ENCODE data around the gene FAM200C. TPM values are rescaled to one million over a fixed set of nuclear protein-coding genes. Genes with fewer than 3 reads are reported as not detected.

Gene FAM200C
- total RNA-seq, 2 experiments from 2014 or later: 2.7 to 3.7 TPM

- Histone ChIP-seq H3K4me3 (ENCODE audit: low read depth, low read length, poor library complexity, severe bottlenecking) (no peak overlapping the region), H3K36me3 (ENCODE audit: insufficient read depth, low read length) (no peaks in the 10 kb centered on the region), H2AFZ (ENCODE audit: low read length) (no peak overlapping the region), H3K9me3 (ENCODE audit: low read length) (no peaks in the 10 kb centered on the region), H3K9me2 (ENCODE audit: insufficient read depth, low read length) (no peaks in the 10 kb centered on the region), H4K20me1 (ENCODE audit: insufficient read depth, low read length) (no peaks in the 10 kb centered on the region), H3K4me2 (ENCODE audit: low read length) (no peak overlapping the region), H3K79me2 (ENCODE audit: insufficient read depth, low read depth, low read length) (no peaks in the 10 kb centered on the region), H3K27ac (ENCODE audit: low read depth, low read length, poor library complexity, severe bottlenecking) (no peak overlapping the region), H3K4me1 (ENCODE audit: insufficient read depth, low read length, poor library complexity, severe bottlenecking) (no peaks in the 10 kb centered on the region)
- ChIA-PET CTCF (ENCODE audit: unreplicated experiment) (no interaction called here), POLR2A (interaction anchor here (0.6 kb wide), 1 partner anchor 11 kb away, joined by 4 read pairs; no protein-coding TSS in a partner anchor)
- BruUV-seq (replicated peaks): no TSS peak
- DNase-seq (ENCODE audit: low spot score): no peak
- TF ChIP-seq EZH2phosphoT487 (IDR thresholded peaks at IDR 0.05; ENCODE audit: borderline replicate concordance, low read depth, low read length): no peak
- TF ChIP-seq, protein P1, sequence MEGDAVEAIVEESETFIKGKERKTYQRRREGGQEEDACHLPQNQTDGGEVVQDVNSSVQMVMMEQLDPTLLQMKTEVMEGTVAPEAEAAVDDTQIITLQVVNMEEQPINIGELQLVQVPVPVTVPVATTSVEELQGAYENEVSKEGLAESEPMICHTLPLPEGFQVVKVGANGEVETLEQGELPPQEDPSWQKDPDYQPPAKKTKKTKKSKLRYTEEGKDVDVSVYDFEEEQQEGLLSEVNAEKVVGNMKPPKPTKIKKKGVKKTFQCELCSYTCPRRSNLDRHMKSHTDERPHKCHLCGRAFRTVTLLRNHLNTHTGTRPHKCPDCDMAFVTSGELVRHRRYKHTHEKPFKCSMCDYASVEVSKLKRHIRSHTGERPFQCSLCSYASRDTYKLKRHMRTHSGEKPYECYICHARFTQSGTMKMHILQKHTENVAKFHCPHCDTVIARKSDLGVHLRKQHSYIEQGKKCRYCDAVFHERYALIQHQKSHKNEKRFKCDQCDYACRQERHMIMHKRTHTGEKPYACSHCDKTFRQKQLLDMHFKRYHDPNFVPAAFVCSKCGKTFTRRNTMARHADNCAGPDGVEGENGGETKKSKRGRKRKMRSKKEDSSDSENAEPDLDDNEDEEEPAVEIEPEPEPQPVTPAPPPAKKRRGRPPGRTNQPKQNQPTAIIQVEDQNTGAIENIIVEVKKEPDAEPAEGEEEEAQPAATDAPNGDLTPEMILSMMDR (conservative IDR thresholded peaks at IDR 0.05; ENCODE audit: low read length): no peak
- intact Hi-C loops (cut with micrococcal nuclease; ENCODE audit: unreplicated experiment): no loop called here
Observed at GRCh38 chr5:160353379-160353778, 46.5 kb downstream of the FAM200C start.

DNA sequence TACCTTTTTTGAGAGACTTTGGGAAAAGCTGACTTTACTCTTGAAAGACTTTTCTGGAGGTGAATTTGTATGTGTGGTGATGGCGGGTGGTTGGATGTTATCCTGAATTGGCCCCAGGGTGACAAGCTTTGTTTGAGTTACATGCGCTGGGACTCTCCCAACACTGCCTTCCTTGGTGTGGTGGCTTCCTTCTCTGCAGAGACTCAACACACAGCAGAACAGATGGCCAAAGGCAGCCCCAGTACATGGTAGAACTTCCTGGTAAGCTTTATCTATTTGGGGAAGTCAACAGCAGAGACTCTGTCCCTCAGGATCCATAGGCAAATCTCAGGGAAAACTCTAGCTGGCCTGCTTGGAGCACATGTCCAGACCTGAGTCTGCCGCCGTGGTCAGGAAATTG is 47.5 kb downstream of the FAM200C start:
- BruUV-seq (replicated peaks): no TSS peak
- H3K27ac ChIP-seq (ENCODE audit: low read depth, low read length, poor library complexity, severe bottlenecking): no peak overlapping the region
- TF ChIP-seq, protein P1 (conservative IDR thresholded peaks at IDR 0.05; ENCODE audit: low read length): no peak
- TF ChIP-seq EZH2phosphoT487 (IDR thresholded peaks at IDR 0.05; ENCODE audit: borderline replicate concordance, low read depth, low read length): no peak
- no peak for DNase-seq (ENCODE audit: low spot score)
- H3K9me3 ChIP-seq (ENCODE audit: low read length): no peaks in the 10 kb centered on the region
- intact Hi-C loops (cut with micrococcal nuclease; ENCODE audit: unreplicated experiment): no loop called here
- POLR2A ChIA-PET: interaction anchor here (0.6 to 0.7 kb wide), 3 partner anchors 115 to 323 kb away, joined by 3 to 4 read pairs (median 3); no protein-coding TSS in a partner anchor
- H3K4me1 ChIP-seq (ENCODE audit: insufficient read depth, low read length, poor library complexity, severe bottlenecking): no peaks in the 10 kb centered on the region
- no peak overlapping the region for H3K4me2 ChIP-seq (ENCODE audit: low read length)
- H3K79me2 ChIP-seq (ENCODE audit: insufficient read depth, low read depth, low read length): no peaks in the 10 kb centered on the region
- no peak overlapping the region for H2AFZ ChIP-seq (ENCODE audit: low read length)
- no peaks in the 10 kb centered on the region for H3K36me3 ChIP-seq (ENCODE audit: insufficient read depth, low read length)
- no peaks in the 10 kb centered on the region for H4K20me1 ChIP-seq (ENCODE audit: insufficient read depth, low read length)
- no peaks in the 10 kb centered on the region for H3K9me2 ChIP-seq (ENCODE audit: insufficient read depth, low read length)
- no peak overlapping the region for H3K4me3 ChIP-seq (ENCODE audit: low read depth, low read length, poor library complexity, severe bottlenecking)
- CTCF ChIA-PET (ENCODE audit: unreplicated experiment): no interaction called here

DNA sequence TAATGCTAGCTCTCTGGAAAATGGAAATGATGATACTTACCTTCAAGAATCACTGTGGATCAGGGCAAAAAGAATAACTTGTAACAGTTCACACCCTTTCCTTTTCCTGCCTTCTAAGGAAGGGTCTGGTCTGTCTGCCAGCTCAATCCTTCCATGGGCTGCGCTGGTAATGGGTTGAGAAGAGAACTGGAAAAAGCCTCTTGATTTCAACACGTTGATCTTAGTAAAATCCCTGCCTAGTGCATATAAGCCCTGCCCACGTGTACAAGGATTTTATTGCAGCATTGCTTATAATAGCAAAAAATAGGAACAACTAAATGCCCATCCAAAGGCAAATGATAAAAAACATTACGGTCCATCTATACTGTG is 49.9 kb downstream of the FAM200C start:
- intact Hi-C loops (cut with micrococcal nuclease; ENCODE audit: unreplicated experiment): no loop called here
- no peaks in the 10 kb centered on the region for H3K36me3 ChIP-seq (ENCODE audit: insufficient read depth, low read length)
- ChIA-PET CTCF (ENCODE audit: unreplicated experiment) (no interaction called here), POLR2A (interaction anchor here (0.7 to 0.8 kb wide), 2 partner anchors 493 to 885 kb away, joined by 3 to 5 read pairs; no protein-coding TSS in a partner anchor)
- TF ChIP-seq EZH2phosphoT487 (IDR thresholded peaks at IDR 0.05; ENCODE audit: borderline replicate concordance, low read depth, low read length): no peak
- TF ChIP-seq, protein P1 (conservative IDR thresholded peaks at IDR 0.05; ENCODE audit: low read length): no peak
- BruUV-seq (replicated peaks): no TSS peak
- no peaks in the 10 kb centered on the region for H3K79me2 ChIP-seq (ENCODE audit: insufficient read depth, low read depth, low read length)
- no peak overlapping the region for H2AFZ ChIP-seq (ENCODE audit: low read length)
- no peaks in the 10 kb centered on the region for H4K20me1 ChIP-seq (ENCODE audit: insufficient read depth, low read length)
- no peaks in the 10 kb centered on the region for H3K4me1 ChIP-seq (ENCODE audit: insufficient read depth, low read length, poor library complexity, severe bottlenecking)
- no peak overlapping the region for H3K4me2 ChIP-seq (ENCODE audit: low read length)
- H3K27ac ChIP-seq (ENCODE audit: low read depth, low read length, poor library complexity, severe bottlenecking): no peak overlapping the region
- no peaks in the 10 kb centered on the region for H3K9me3 ChIP-seq (ENCODE audit: low read length)
- no peak for DNase-seq (ENCODE audit: low spot score)
- no peaks in the 10 kb centered on the region for H3K9me2 ChIP-seq (ENCODE audit: insufficient read depth, low read length)
- H3K4me3 ChIP-seq (ENCODE audit: low read depth, low read length, poor library complexity, severe bottlenecking): no peak overlapping the region
